ENCODE measurements around the gene RARB.

DNA sequence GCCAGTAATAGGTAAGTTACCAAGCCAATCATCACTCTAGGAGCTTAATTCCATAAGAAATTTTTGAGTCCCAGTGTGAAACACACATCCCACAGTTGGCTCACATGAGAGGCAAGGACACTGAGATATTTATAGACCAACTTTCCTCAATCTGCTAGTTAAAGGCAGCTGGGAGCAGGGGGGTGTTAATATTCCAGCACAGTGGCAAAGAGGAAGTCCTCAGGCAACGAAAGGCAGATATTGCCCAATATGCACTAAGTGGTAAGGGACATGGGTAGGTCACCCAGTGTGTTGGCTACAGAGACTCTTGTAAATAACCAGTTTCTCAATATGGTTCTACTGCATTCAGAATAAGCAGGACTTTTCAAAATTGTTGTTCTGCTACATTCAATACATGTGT, 175.6 kb downstream of the RARB start:
- TF ChIP-seq, protein P1, sequence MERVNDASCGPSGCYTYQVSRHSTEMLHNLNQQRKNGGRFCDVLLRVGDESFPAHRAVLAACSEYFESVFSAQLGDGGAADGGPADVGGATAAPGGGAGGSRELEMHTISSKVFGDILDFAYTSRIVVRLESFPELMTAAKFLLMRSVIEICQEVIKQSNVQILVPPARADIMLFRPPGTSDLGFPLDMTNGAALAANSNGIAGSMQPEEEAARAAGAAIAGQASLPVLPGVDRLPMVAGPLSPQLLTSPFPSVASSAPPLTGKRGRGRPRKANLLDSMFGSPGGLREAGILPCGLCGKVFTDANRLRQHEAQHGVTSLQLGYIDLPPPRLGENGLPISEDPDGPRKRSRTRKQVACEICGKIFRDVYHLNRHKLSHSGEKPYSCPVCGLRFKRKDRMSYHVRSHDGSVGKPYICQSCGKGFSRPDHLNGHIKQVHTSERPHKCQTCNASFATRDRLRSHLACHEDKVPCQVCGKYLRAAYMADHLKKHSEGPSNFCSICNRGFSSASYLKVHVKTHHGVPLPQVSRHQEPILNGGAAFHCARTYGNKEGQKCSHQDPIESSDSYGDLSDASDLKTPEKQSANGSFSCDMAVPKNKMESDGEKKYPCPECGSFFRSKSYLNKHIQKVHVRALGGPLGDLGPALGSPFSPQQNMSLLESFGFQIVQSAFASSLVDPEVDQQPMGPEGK (CRISPR knock-in tag; IDR thresholded peaks at IDR 0.05; ENCODE audit: borderline replicate concordance): no peak
- TF ChIP-seq ZNF8 (CRISPR knock-in tag; IDR thresholded peaks at IDR 0.05): no peak
- TF ChIP-seq ZNF70 (CRISPR knock-in tag; IDR thresholded peaks at IDR 0.05): no peak
- no peak for TF ChIP-seq ARNTL (CRISPR knock-in tag; IDR thresholded peaks at IDR 0.05; ENCODE audit: borderline replicate concordance, low read depth)
- no peak for TF ChIP-seq ESRRG (CRISPR knock-in tag; IDR thresholded peaks at IDR 0.05)
- TF ChIP-seq ZC3H10 (CRISPR knock-in tag; IDR thresholded peaks at IDR 0.05): no peak
- no peak for TF ChIP-seq GLIS3 (CRISPR knock-in tag; IDR thresholded peaks at IDR 0.05)
- no peak for TF ChIP-seq ZFP30 (CRISPR knock-in tag; IDR thresholded peaks at IDR 0.05)
- TF ChIP-seq, protein P2, sequence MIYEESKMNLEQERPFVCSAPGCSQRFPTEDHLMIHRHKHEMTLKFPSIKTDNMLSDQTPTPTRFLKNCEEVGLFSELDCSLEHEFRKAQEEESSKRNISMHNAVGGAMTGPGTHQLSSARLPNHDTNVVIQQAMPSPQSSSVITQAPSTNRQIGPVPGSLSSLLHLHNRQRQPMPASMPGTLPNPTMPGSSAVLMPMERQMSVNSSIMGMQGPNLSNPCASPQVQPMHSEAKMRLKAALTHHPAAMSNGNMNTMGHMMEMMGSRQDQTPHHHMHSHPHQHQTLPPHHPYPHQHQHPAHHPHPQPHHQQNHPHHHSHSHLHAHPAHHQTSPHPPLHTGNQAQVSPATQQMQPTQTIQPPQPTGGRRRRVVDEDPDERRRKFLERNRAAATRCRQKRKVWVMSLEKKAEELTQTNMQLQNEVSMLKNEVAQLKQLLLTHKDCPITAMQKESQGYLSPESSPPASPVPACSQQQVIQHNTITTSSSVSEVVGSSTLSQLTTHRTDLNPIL (CRISPR knock-in tag; IDR thresholded peaks at IDR 0.05; ENCODE audit: low read depth): no peak
- TF ChIP-seq SNAI2 (CRISPR knock-in tag; IDR thresholded peaks at IDR 0.05): no peak
- TF ChIP-seq, protein P3, sequence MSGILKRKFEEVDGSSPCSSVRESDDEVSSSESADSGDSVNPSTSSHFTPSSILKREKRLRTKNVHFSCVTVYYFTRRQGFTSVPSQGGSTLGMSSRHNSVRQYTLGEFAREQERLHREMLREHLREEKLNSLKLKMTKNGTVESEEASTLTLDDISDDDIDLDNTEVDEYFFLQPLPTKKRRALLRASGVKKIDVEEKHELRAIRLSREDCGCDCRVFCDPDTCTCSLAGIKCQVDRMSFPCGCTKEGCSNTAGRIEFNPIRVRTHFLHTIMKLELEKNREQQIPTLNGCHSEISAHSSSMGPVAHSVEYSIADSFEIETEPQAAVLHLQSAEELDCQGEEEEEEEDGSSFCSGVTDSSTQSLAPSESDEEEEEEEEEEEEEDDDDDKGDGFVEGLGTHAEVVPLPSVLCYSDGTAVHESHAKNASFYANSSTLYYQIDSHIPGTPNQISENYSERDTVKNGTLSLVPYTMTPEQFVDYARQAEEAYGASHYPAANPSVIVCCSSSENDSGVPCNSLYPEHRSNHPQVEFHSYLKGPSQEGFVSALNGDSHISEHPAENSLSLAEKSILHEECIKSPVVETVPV (CRISPR knock-in tag; IDR thresholded peaks at IDR 0.05): no peak
- TF ChIP-seq, protein P4, sequence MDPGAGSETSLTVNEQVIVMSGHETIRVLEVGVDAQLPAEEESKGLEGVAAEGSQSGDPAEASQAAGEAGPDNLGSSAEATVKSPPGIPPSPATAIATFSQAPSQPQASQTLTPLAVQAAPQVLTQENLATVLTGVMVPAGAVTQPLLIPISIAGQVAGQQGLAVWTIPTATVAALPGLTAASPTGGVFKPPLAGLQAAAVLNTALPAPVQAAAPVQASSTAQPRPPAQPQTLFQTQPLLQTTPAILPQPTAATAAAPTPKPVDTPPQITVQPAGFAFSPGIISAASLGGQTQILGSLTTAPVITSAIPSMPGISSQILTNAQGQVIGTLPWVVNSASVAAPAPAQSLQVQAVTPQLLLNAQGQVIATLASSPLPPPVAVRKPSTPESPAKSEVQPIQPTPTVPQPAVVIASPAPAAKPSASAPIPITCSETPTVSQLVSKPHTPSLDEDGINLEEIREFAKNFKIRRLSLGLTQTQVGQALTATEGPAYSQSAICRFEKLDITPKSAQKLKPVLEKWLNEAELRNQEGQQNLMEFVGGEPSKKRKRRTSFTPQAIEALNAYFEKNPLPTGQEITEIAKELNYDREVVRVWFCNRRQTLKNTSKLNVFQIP (CRISPR knock-in tag; IDR thresholded peaks at IDR 0.05; ENCODE audit: borderline replicate concordance, low read depth): no peak

All from SK-N-SH treated with all-trans-retinoic acid at 6 μM for 48 hours (cell line).